Measurements from ENCODE around the gene NCKAP1.

NCKAP1 gene

GRCh38 chr2:182913064-182913463 is 125.2 kb downstream of the NCKAP1 start:
- no peaks in the 10 kb centered on the region for H3K36me3 ChIP-seq (ENCODE audit: control insufficient read depth, insufficient read depth, low read length)
- H3K4me3 ChIP-seq (ENCODE audit: low read depth, low read length) = no peak overlapping the region
- H3K9ac ChIP-seq (ENCODE audit: low read depth, low read length) = no peak overlapping the region
- H3K9me3 ChIP-seq (ENCODE audit: control insufficient read depth, insufficient read depth, low read length) = no peaks in the 10 kb centered on the region
- no peaks in the 10 kb centered on the region for H3K4me1 ChIP-seq (ENCODE audit: control insufficient read depth, insufficient read depth, low read length)
- H3K27me3 ChIP-seq (ENCODE audit: control insufficient read depth, insufficient read depth, low read length) = no peaks in the 10 kb centered on the region

GRCh38 chr2:182912518-182912915 is 125.7 kb downstream of the NCKAP1 start:
- Histone ChIP-seq H3K4me3 (ENCODE audit: low read depth, low read length) (no peak overlapping the region), H3K4me1 (ENCODE audit: control insufficient read depth, insufficient read depth, low read length) (no peaks in the 10 kb centered on the region), H3K9ac (ENCODE audit: low read depth, low read length) (no peak overlapping the region), H3K9me3 (ENCODE audit: control insufficient read depth, insufficient read depth, low read length) (no peaks in the 10 kb centered on the region), H3K27me3 (ENCODE audit: control insufficient read depth, insufficient read depth, low read length) (no peaks in the 10 kb centered on the region), H3K36me3 (ENCODE audit: control insufficient read depth, insufficient read depth, low read length) (no peaks in the 10 kb centered on the region)

- no peak overlapping the region for H3K4me3 ChIP-seq (ENCODE audit: low read depth, low read length)
- H3K4me1 ChIP-seq (ENCODE audit: control insufficient read depth, insufficient read depth, low read length) = peaks cover 4% of the 10 kb centered on the region
- H3K9ac ChIP-seq (ENCODE audit: low read depth, low read length) = no peak overlapping the region
- no peaks in the 10 kb centered on the region for H3K36me3 ChIP-seq (ENCODE audit: control insufficient read depth, insufficient read depth, low read length)
- H3K27me3 ChIP-seq (ENCODE audit: control insufficient read depth, insufficient read depth, low read length) = no peaks in the 10 kb centered on the region
- no peaks in the 10 kb centered on the region for H3K9me3 ChIP-seq (ENCODE audit: control insufficient read depth, insufficient read depth, low read length)
Observed at GRCh38 chr2:182911813-182912517, 126.3 kb downstream of the NCKAP1 start.

GRCh38 chr2:182910965-182911364 is 127.3 kb downstream of the NCKAP1 start:
- peaks cover 9% of the 10 kb centered on the region for H3K4me1 ChIP-seq (ENCODE audit: control insufficient read depth, insufficient read depth, low read length)
- no peaks in the 10 kb centered on the region for H3K27me3 ChIP-seq (ENCODE audit: control insufficient read depth, insufficient read depth, low read length)
- H3K4me3 ChIP-seq (ENCODE audit: low read depth, low read length) = no peak overlapping the region
- no peaks in the 10 kb centered on the region for H3K36me3 ChIP-seq (ENCODE audit: control insufficient read depth, insufficient read depth, low read length)
- no peaks in the 10 kb centered on the region for H3K9me3 ChIP-seq (ENCODE audit: control insufficient read depth, insufficient read depth, low read length)
- no peak overlapping the region for H3K9ac ChIP-seq (ENCODE audit: low read depth, low read length)

GRCh38 chr2:182907081-182907830 is 131.0 kb downstream of the NCKAP1 start:
- Histone ChIP-seq H3K9me3 (ENCODE audit: control insufficient read depth, insufficient read depth, low read length) (no peaks in the 10 kb centered on the region), H3K4me1 (ENCODE audit: control insufficient read depth, insufficient read depth, low read length) (peaks cover 9% of the 10 kb centered on the region), H3K27me3 (ENCODE audit: control insufficient read depth, insufficient read depth, low read length) (no peaks in the 10 kb centered on the region), H3K4me3 (ENCODE audit: low read depth, low read length) (no peak overlapping the region), H3K9ac (ENCODE audit: low read depth, low read length) (no peak overlapping the region), H3K36me3 (ENCODE audit: control insufficient read depth, insufficient read depth, low read length) (no peaks in the 10 kb centered on the region)

GRCh38 chr2:182906454-182906853 is 131.8 kb downstream of the NCKAP1 start:
- H3K9me3 ChIP-seq (ENCODE audit: control insufficient read depth, insufficient read depth, low read length) = no peaks in the 10 kb centered on the region
- no peaks in the 10 kb centered on the region for H3K36me3 ChIP-seq (ENCODE audit: control insufficient read depth, insufficient read depth, low read length)
- peaks cover 9% of the 10 kb centered on the region for H3K4me1 ChIP-seq (ENCODE audit: control insufficient read depth, insufficient read depth, low read length)
- no peak overlapping the region for H3K4me3 ChIP-seq (ENCODE audit: low read depth, low read length)
- H3K27me3 ChIP-seq (ENCODE audit: control insufficient read depth, insufficient read depth, low read length) = no peaks in the 10 kb centered on the region
- no peak overlapping the region for H3K9ac ChIP-seq (ENCODE audit: low read depth, low read length)

GRCh38 chr2:182904844-182905243 is 133.4 kb downstream of the NCKAP1 start:
- Histone ChIP-seq H3K4me3 (ENCODE audit: low read depth, low read length) (no peak overlapping the region), H3K4me1 (ENCODE audit: control insufficient read depth, insufficient read depth, low read length) (peaks cover 9% of the 10 kb centered on the region), H3K36me3 (ENCODE audit: control insufficient read depth, insufficient read depth, low read length) (no peaks in the 10 kb centered on the region), H3K9ac (ENCODE audit: low read depth, low read length) (no peak overlapping the region), H3K9me3 (ENCODE audit: control insufficient read depth, insufficient read depth, low read length) (no peaks in the 10 kb centered on the region), H3K27me3 (ENCODE audit: control insufficient read depth, insufficient read depth, low read length) (no peaks in the 10 kb centered on the region)

- H3K36me3 ChIP-seq (ENCODE audit: control insufficient read depth, insufficient read depth, low read length) = no peaks in the 10 kb centered on the region
- no peak overlapping the region for H3K4me3 ChIP-seq (ENCODE audit: low read depth, low read length)
- H3K9ac ChIP-seq (ENCODE audit: low read depth, low read length) = no peak overlapping the region
- H3K27me3 ChIP-seq (ENCODE audit: control insufficient read depth, insufficient read depth, low read length) = no peaks in the 10 kb centered on the region
- no peaks in the 10 kb centered on the region for H3K9me3 ChIP-seq (ENCODE audit: control insufficient read depth, insufficient read depth, low read length)
- peaks cover 9% of the 10 kb centered on the region for H3K4me1 ChIP-seq (ENCODE audit: control insufficient read depth, insufficient read depth, low read length)
Observed at GRCh38 chr2:182903566-182903965, 134.7 kb downstream of the NCKAP1 start.

GRCh38 chr2:182901748-182902147 is 136.5 kb downstream of the NCKAP1 start:
- Histone ChIP-seq H3K27me3 (ENCODE audit: control insufficient read depth, insufficient read depth, low read length) (no peaks in the 10 kb centered on the region), H3K9me3 (ENCODE audit: control insufficient read depth, insufficient read depth, low read length) (no peaks in the 10 kb centered on the region), H3K36me3 (ENCODE audit: control insufficient read depth, insufficient read depth, low read length) (no peaks in the 10 kb centered on the region), H3K4me3 (ENCODE audit: low read depth, low read length) (no peak overlapping the region), H3K4me1 (ENCODE audit: control insufficient read depth, insufficient read depth, low read length) (peaks cover 5% of the 10 kb centered on the region), H3K9ac (ENCODE audit: low read depth, low read length) (no peak overlapping the region)

- Histone ChIP-seq H3K27me3 (ENCODE audit: control insufficient read depth, insufficient read depth, low read length) (no peaks in the 10 kb centered on the region), H3K4me3 (ENCODE audit: low read depth, low read length) (no peak overlapping the region), H3K4me1 (ENCODE audit: control insufficient read depth, insufficient read depth, low read length) (no peaks in the 10 kb centered on the region), H3K36me3 (ENCODE audit: control insufficient read depth, insufficient read depth, low read length) (no peaks in the 10 kb centered on the region), H3K9ac (ENCODE audit: low read depth, low read length) (no peak overlapping the region), H3K9me3 (ENCODE audit: control insufficient read depth, insufficient read depth, low read length) (no peaks in the 10 kb centered on the region)
Observed at GRCh38 chr2:182898718-182899117, 139.5 kb downstream of the NCKAP1 start.

GRCh38 chr2:182897137-182897536 is 141.1 kb downstream of the NCKAP1 start:
- no peak overlapping the region for H3K9ac ChIP-seq (ENCODE audit: low read depth, low read length)

GRCh38 chr2:182895798-182896197 is 142.5 kb downstream of the NCKAP1 start:
- no peak overlapping the region for H3K4me3 ChIP-seq (ENCODE audit: low read depth, low read length)
- H3K27me3 ChIP-seq (ENCODE audit: control insufficient read depth, insufficient read depth, low read length) = no peaks in the 10 kb centered on the region
- no peaks in the 10 kb centered on the region for H3K36me3 ChIP-seq (ENCODE audit: control insufficient read depth, insufficient read depth, low read length)
- H3K9me3 ChIP-seq (ENCODE audit: control insufficient read depth, insufficient read depth, low read length) = no peaks in the 10 kb centered on the region
- H3K9ac ChIP-seq (ENCODE audit: low read depth, low read length) = no peak overlapping the region
- H3K4me1 ChIP-seq (ENCODE audit: control insufficient read depth, insufficient read depth, low read length) = no peaks in the 10 kb centered on the region

More at GRCh38 chr2:182897137-182897536, 141.1 kb downstream of the NCKAP1 start:
- Histone ChIP-seq H3K9me3 (ENCODE audit: control insufficient read depth, insufficient read depth, low read length) (no peaks in the 10 kb centered on the region), H3K27me3 (ENCODE audit: control insufficient read depth, insufficient read depth, low read length) (no peaks in the 10 kb centered on the region), H3K36me3 (ENCODE audit: control insufficient read depth, insufficient read depth, low read length) (no peaks in the 10 kb centered on the region), H3K4me1 (ENCODE audit: control insufficient read depth, insufficient read depth, low read length) (no peaks in the 10 kb centered on the region), H3K4me3 (ENCODE audit: low read depth, low read length) (no peak overlapping the region)

Data from iPS-15b (cell line).